Adipocyte (in vitro differentiated cells): Measurements from ENCODE around the gene CSNK1G3.

Experiments
- DNase-seq: peaks from one replicate; pipeline ENCODE4 v3.0.0-alpha.2; 2015; ENCODE audit warnings: low read depth
- H3K27me3 ChIP-seq: replicated peaks from 2 replicates; pipeline ENCODE4 v1.7.0; 2013; ENCODE audit warnings: mild to moderate bottlenecking, low read length, moderate library complexity; ENCODE audit not compliant: control insufficient read depth, insufficient read depth
- H3K36me3 ChIP-seq: 2 replicates; pipeline ENCODE4 v1.7.0; 2013; ENCODE audit warnings: low read length, mild to moderate bottlenecking, moderate library complexity; ENCODE audit not compliant: control insufficient read depth, insufficient read depth, severe bottlenecking
- H3K4me1 ChIP-seq: 2 replicates; pipeline ENCODE4 v1.7.0; 2013; ENCODE audit warnings: mild to moderate bottlenecking, low read length, moderate library complexity; ENCODE audit not compliant: control insufficient read depth, insufficient read depth
- H3K4me3 ChIP-seq: 2 replicates; pipeline ENCODE4 v1.7.0; 2013; ENCODE audit warnings: mild to moderate bottlenecking, low read length, moderate library complexity
- H3K9ac ChIP-seq: 2 replicates; pipeline ENCODE4 v1.7.0; 2013; ENCODE audit warnings: mild to moderate bottlenecking, low read length, moderate library complexity
- H3K9me3 ChIP-seq: 2 replicates; pipeline ENCODE4 v1.7.0; 2013; ENCODE audit warnings: mild to moderate bottlenecking, low read length, moderate library complexity; ENCODE audit not compliant: control insufficient read depth

CSNK1G3 gene

GRCh38 chr5:123537845-123538244, 25.9 kb downstream of the CSNK1G3 start:
- DNase-seq: no peak
- Histone ChIP-seq H3K9me3 (no peaks in the 10 kb centered on the region), H3K9ac (no peak overlapping the region), H3K27me3 (no peaks in the 10 kb centered on the region), H3K36me3 (no peaks in the 10 kb centered on the region), H3K4me1 (peaks cover 12% of the 10 kb centered on the region), H3K4me3 (no peak overlapping the region)

- H3K9ac ChIP-seq: no peak overlapping the region
- no peaks in the 10 kb centered on the region for H3K27me3 ChIP-seq
- no peaks in the 10 kb centered on the region for H3K9me3 ChIP-seq
- H3K4me1 ChIP-seq: peaks cover 12% of the 10 kb centered on the region
- H3K36me3 ChIP-seq: no peaks in the 10 kb centered on the region
- peak overlapping the region; percentile 50 for H3K4me3 ChIP-seq
- DNase-seq: no peak
Measured at GRCh38 chr5:123538670-123539459, 26.9 kb downstream of the CSNK1G3 start.

GRCh38 chr5:123540534-123540933, 28.6 kb downstream of the CSNK1G3 start:
- Histone ChIP-seq H3K27me3 (no peaks in the 10 kb centered on the region), H3K9me3 (no peaks in the 10 kb centered on the region), H3K4me3 (no peak overlapping the region), H3K36me3 (no peaks in the 10 kb centered on the region), H3K9ac (no peak overlapping the region), H3K4me1 (peaks cover 12% of the 10 kb centered on the region)
- DNase-seq: no peak

GRCh38 chr5:123543438-123543837, 31.5 kb downstream of the CSNK1G3 start:
- no peaks in the 10 kb centered on the region for H3K36me3 ChIP-seq
- H3K4me3 ChIP-seq: no peak overlapping the region
- H3K27me3 ChIP-seq: no peaks in the 10 kb centered on the region
- no peak overlapping the region for H3K9ac ChIP-seq
- DNase-seq: no peak
- H3K9me3 ChIP-seq: no peaks in the 10 kb centered on the region
- H3K4me1 ChIP-seq: peaks cover 12% of the 10 kb centered on the region

- H3K36me3 ChIP-seq: no peaks in the 10 kb centered on the region
- H3K9me3 ChIP-seq: no peaks in the 10 kb centered on the region
- DNase-seq: no peak
Measured at GRCh38 chr5:123545506-123545905, 33.5 kb downstream of the CSNK1G3 start.

GRCh38 chr5:123546657-123547056, 34.7 kb downstream of the CSNK1G3 start:
- peak; percentile 11 for DNase-seq
- no peaks in the 10 kb centered on the region for H3K36me3 ChIP-seq

More at GRCh38 chr5:123545506-123545905, 33.5 kb downstream of the CSNK1G3 start:
- Histone ChIP-seq H3K27me3 (no peaks in the 10 kb centered on the region), H3K9ac (no peak overlapping the region), H3K4me1 (no peaks in the 10 kb centered on the region), H3K4me3 (no peak overlapping the region)

GRCh38 chr5:123549256-123549904, 37.4 kb downstream of the CSNK1G3 start:
- Histone ChIP-seq H3K36me3 (no peaks in the 10 kb centered on the region), H3K9me3 (no peaks in the 10 kb centered on the region), H3K27me3 (no peaks in the 10 kb centered on the region), H3K9ac (no peak overlapping the region), H3K4me1 (no peaks in the 10 kb centered on the region), H3K4me3 (no peak overlapping the region)
- no peak for DNase-seq

More at GRCh38 chr5:123546657-123547056, 34.7 kb downstream of the CSNK1G3 start:
- Histone ChIP-seq H3K27me3 (no peaks in the 10 kb centered on the region), H3K4me3 (no peak overlapping the region), H3K4me1 (no peaks in the 10 kb centered on the region), H3K9ac (no peak overlapping the region), H3K9me3 (no peaks in the 10 kb centered on the region)

- H3K9ac ChIP-seq: no peak overlapping the region
- peaks cover 9% of the 10 kb centered on the region for H3K4me1 ChIP-seq
- peaks cover 17% of the 10 kb centered on the region for H3K36me3 ChIP-seq
- no peaks in the 10 kb centered on the region for H3K9me3 ChIP-seq
- no peaks in the 10 kb centered on the region for H3K27me3 ChIP-seq
- DNase-seq: no peak
- no peak overlapping the region for H3K4me3 ChIP-seq
Measured at GRCh38 chr5:123554601-123555000, 42.6 kb downstream of the CSNK1G3 start.

- Histone ChIP-seq H3K36me3 (peaks cover 17% of the 10 kb centered on the region), H3K9me3 (no peaks in the 10 kb centered on the region)
- DNase-seq: no peak
Measured at GRCh38 chr5:123557907-123558306, 45.9 kb downstream of the CSNK1G3 start.

GRCh38 chr5:123558762-123559433, 46.9 kb downstream of the CSNK1G3 start:
- Histone ChIP-seq H3K9ac (no peak overlapping the region), H3K4me1 (peaks cover 9% of the 10 kb centered on the region), H3K4me3 (no peak overlapping the region), H3K9me3 (no peaks in the 10 kb centered on the region), H3K36me3 (peaks cover 17% of the 10 kb centered on the region), H3K27me3 (no peaks in the 10 kb centered on the region)
- DNase-seq: no peak

More at GRCh38 chr5:123557907-123558306, 45.9 kb downstream of the CSNK1G3 start:
- H3K9ac ChIP-seq: no peak overlapping the region
- H3K27me3 ChIP-seq: no peaks in the 10 kb centered on the region
- no peak overlapping the region for H3K4me3 ChIP-seq
- H3K4me1 ChIP-seq: peaks cover 9% of the 10 kb centered on the region

- Histone ChIP-seq H3K36me3 (peaks cover 17% of the 10 kb centered on the region), H3K4me3 (no peak overlapping the region), H3K4me1 (peaks cover 12% of the 10 kb centered on the region), H3K27me3 (no peaks in the 10 kb centered on the region), H3K9ac (no peak overlapping the region), H3K9me3 (no peaks in the 10 kb centered on the region)
- DNase-seq: no peak
Measured at GRCh38 chr5:123559434-123559775, 47.4 kb downstream of the CSNK1G3 start.
